Muscle layer of duodenum (tissue), 2 donors: ENCODE measurements around the gene NUDT6.

ENCODE experiments used
- H3K27ac ChIP-seq: one replicate; pipeline ENCODE4 v1.7.0; 2013; ENCODE audit warnings: mild to moderate bottlenecking, low read length
- H3K27me3 ChIP-seq: one replicate; pipeline ENCODE4 v1.7.0; 2013; ENCODE audit warnings: low read depth, mild to moderate bottlenecking, control low read depth, low read length
- H3K36me3 ChIP-seq, 2 donors: one replicate each; pipeline ENCODE4 v1.7.0; 2013; ENCODE audit warnings: low read length in 2 of 2, control low read depth in 1 of 2, mild to moderate bottlenecking in 1 of 2; ENCODE audit not compliant: insufficient read depth in 2 of 2, control insufficient read depth in 1 of 2
- H3K4me1 ChIP-seq, 2 donors: one replicate each; pipeline ENCODE4 v1.7.0; 2013; ENCODE audit warnings: low read length in 2 of 2, mild to moderate bottlenecking in 2 of 2, control low read depth in 1 of 2, moderate library complexity in 1 of 2; ENCODE audit not compliant: insufficient read depth in 2 of 2, control insufficient read depth in 1 of 2
- H3K4me3 ChIP-seq, 2 donors: one replicate each; pipeline ENCODE4 v1.7.0; 2013; ENCODE audit warnings: low read length in 2 of 2, low read depth in 1 of 2, mild to moderate bottlenecking in 1 of 2
- H3K9me3 ChIP-seq, 2 donors: one replicate each; pipeline ENCODE4 v1.7.0; 2013; ENCODE audit warnings: low read length in 2 of 2, control low read depth in 1 of 2, mild to moderate bottlenecking in 1 of 2; ENCODE audit not compliant: control insufficient read depth in 1 of 2
- donor health status: healthy.

The NUDT6 gene

DNA sequence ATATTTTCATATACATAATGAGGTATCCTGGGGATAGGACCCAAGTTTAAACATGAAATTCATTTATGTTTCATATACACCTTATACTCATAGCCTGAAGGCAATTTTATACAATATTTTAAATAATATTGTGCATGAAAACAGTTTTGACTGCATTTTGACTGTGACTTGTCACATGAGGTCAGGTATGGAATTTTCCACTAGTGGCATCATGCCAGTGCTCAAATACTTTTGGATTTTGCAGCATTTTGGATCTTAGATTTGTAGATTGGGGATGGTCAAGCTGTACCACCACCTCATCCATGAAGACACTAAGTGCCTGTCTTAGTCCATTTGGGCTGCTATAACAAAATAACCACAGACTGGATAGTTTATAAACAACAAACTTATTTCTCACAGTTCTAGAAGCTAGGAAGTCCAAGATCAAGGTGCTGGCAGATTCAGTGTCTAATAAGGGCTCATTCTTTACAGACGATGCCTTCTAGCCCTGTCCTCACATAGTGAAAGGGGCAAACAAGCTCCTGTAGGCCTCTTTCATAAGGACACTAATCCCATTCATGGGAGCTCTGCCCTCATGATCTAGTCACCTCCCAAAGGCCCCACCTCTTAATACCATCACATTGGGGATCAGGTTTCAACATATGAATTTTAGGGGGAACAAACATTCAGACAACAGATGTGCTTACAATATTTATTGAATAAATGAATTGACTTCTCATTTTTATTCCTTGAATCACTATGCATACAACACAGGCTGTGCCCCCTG lies 9.4 kb downstream of the NUDT6 start:
- Histone ChIP-seq H3K27me3 (no peaks in the 10 kb centered on the region), H3K4me3 (no peak overlapping the region), H3K27ac (no peak overlapping the region), H3K36me3 (no peaks in the 10 kb centered on the region), H3K9me3 (no peaks in the 10 kb centered on the region), H3K4me1 (no peaks in the 10 kb centered on the region)

DNA sequence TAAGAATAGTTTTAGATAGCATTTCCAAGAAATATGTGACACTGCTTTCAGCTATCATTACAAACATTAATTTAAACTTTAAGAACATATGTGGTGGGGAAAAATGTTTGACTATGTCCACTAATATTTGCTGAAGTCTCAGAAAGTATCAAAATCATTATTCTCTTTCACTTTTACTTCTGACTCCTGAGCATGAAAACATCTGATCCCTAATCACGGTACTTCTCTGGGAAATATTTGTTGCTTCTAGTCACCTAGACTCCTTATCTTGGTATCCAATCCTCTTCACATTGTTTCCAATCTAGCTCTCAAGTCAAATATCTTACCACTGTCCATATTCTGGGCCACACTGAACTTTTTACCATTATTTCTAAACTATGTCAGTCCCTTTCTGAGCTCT lies 10.8 kb downstream of the NUDT6 start:
- no peaks in the 10 kb centered on the region for H3K9me3 ChIP-seq
- H3K27me3 ChIP-seq = no peaks in the 10 kb centered on the region
- no peak overlapping the region for H3K4me3 ChIP-seq
- H3K36me3 ChIP-seq = no peaks in the 10 kb centered on the region
- H3K4me1 ChIP-seq = no peaks in the 10 kb centered on the region
- H3K27ac ChIP-seq = no peak overlapping the region

DNA sequence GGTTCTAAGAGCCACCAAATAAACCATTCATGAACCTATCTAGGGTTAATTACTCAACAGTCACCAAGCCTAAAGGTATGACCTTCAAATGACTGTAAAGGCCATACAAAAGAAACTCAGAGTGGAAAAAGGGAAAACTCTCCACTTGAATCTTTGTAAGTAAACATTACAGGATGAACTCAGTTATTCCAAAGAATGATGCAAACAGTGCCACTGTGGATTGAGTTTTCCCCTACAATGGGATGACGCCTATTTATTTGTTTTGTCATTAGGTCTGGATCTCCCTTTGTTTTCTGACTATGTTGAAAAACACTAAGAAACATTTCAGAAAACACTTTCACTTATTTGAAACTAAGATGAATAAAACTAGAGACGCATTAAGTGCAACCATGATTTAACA lies 12.7 kb downstream of the NUDT6 start:
- H3K4me1 ChIP-seq = no peaks in the 10 kb centered on the region
- no peaks in the 10 kb centered on the region for H3K9me3 ChIP-seq
- no peak overlapping the region for H3K27ac ChIP-seq
- H3K36me3 ChIP-seq = no peaks in the 10 kb centered on the region
- no peaks in the 10 kb centered on the region for H3K27me3 ChIP-seq
- H3K4me3 ChIP-seq = no peak overlapping the region

- Histone ChIP-seq H3K27me3 (no peaks in the 10 kb centered on the region), H3K9me3 (no peaks in the 10 kb centered on the region), H3K36me3 (no peaks in the 10 kb centered on the region), H3K4me1 (no peaks in the 10 kb centered on the region), H3K27ac (no peak overlapping the region), H3K4me3 (no peak overlapping the region)
These were observed 14.2 kb downstream of the NUDT6 start for GRCh38 chr4:122908223-122908622.

DNA sequence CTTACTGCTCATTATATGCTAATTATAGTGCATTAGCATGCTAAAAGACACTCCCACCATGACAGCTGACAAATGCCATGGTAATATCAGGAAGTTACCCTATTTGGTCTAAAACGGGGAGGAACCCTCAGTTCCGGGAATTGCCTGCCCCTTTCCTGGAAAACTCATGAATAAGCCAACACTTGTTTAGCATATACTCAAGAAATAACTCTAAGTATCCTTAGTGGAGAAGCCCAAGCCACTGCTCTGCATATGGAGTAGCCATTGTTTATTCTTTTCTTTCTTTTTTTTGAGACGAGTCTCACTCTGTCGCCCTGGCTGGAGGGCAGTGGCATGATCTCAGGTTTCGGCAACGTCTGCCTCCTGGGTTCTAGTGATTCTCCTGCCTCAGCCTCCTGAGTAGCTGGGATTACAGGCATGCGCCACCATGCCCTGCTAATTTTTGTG lies 15.5 kb downstream of the NUDT6 start:
- no peak overlapping the region for H3K27ac ChIP-seq
- H3K4me3 ChIP-seq = no peak overlapping the region
- no peaks in the 10 kb centered on the region for H3K9me3 ChIP-seq
- no peaks in the 10 kb centered on the region for H3K36me3 ChIP-seq
- no peaks in the 10 kb centered on the region for H3K4me1 ChIP-seq
- no peaks in the 10 kb centered on the region for H3K27me3 ChIP-seq

DNA sequence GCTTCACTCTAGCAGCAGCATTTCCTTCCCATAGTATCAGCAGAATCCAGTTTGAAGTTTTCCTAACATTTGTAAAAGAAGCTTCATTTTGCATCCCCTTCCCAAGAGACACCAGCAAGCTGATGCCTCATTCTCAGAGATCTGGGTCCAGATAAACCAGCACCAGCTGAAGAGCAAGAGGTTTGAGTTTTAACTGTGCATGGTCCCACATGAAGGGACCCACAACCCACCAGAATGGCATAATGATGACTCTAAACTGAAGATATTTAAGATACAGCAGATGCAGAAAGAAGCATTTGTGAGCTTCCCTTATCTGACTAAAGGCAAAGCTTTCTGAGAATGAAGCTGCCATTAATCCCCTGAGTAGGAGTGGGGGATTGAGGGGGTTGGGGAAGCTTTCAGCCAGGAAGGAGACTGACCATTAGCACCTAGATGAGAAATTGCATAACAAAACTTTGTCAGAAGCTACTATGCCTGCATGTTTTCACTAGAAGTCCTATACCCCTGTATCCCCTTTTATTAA lies 18.6 kb downstream of the NUDT6 start:
- no peaks in the 10 kb centered on the region for H3K27me3 ChIP-seq
- H3K4me1 ChIP-seq = no peaks in the 10 kb centered on the region
- H3K27ac ChIP-seq = no peak overlapping the region
- no peaks in the 10 kb centered on the region for H3K36me3 ChIP-seq
- H3K9me3 ChIP-seq = no peaks in the 10 kb centered on the region
- no peak overlapping the region for H3K4me3 ChIP-seq

DNA sequence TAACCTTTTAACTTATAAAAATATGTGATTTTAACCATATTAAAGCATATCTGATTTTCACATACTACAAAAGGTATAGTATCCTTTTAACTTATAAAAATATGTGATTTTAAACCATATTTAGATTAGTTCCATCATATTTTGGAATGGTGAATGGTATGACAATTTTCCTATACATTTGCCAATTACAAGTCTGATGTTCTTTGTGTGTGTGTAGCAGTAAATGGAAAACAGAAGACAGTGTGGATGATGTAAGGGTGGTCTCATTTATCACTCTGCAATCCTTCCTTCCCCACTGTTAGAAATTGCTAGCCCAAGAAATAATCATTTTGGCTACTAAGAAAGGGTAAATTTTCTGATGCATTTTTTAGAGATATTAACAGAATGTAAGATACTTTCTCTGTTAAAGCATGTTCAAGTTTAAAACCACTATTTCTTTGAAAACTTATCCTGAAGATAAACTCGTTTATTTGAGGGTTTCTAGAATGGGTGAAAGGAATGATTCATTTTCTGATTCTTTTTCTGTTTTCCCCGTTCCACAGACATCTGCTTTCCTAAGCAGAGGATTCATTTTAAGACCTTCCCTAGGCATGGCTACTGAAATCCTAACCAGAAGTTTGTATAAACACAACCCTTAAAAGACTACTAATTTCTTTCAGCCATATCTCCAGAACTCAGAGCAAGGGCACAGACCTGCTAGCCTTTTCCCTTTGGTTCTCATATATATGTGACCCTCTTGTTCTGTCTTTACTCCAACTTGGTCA lies 21.0 kb downstream of the NUDT6 start:
- Histone ChIP-seq H3K4me1 (peaks cover 0 to 4% of the 10 kb centered on the region in 2 donors), H3K36me3 (peaks cover 0 to under 1% of the 10 kb centered on the region in 2 donors), H3K27ac (no peak overlapping the region), H3K27me3 (no peaks in the 10 kb centered on the region), H3K9me3 (no peaks in the 10 kb centered on the region), H3K4me3 (no peak overlapping the region)

- no peak overlapping the region for H3K27ac ChIP-seq
- H3K4me3 ChIP-seq = no peak overlapping the region
These were observed 22.1 kb downstream of the NUDT6 start for GRCh38 chr4:122900314-122900713.

GRCh38 chr4:122899682-122900081 lies 22.7 kb downstream of the NUDT6 start:
- Histone ChIP-seq H3K27ac (no peak overlapping the region), H3K27me3 (no peaks in the 10 kb centered on the region)

More at GRCh38 chr4:122900314-122900713, 22.1 kb downstream of the NUDT6 start:
- no peaks in the 10 kb centered on the region for H3K9me3 ChIP-seq
- H3K4me1 ChIP-seq = peaks cover 0 to 4% of the 10 kb centered on the region in 2 donors
- no peaks in the 10 kb centered on the region for H3K27me3 ChIP-seq
- peaks cover 0 to 4% of the 10 kb centered on the region in 2 donors for H3K36me3 ChIP-seq

DNA sequence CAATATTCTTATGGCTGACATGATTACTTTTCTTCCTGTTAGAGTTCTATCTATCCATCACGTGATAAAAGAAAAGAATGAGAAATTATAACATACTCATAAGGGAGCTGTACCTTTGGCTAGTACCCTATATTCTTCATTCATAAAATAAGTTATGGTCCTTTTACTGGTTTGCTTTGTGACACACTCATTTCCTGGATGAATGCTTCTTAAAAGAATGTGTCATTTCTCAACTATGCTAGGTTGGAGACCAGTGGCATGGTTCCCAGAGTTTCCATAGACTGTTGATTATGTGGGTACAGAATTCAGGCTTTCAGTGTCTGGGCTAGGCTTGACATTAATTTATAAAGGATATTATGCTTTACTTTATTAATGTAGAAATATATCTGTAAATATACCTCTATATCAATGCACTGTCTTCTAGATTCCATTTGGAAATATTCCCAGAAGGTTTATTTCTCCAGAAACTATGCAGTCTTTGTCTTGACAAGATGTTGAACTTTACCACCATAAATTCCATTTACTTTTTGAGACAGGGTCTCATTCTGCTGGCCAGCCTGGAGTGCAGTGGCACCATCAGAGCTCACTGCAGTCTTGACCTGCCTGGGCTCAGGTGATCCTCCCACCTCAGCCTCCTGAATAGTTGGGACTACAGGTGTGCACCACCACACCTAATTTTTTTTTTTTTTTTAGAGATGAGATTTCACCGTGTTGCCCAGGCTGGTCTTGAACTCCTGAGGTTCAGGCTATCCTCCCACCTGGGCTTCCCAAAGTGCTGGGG lies 23.8 kb downstream of the NUDT6 start:
- Histone ChIP-seq H3K27ac (no peak overlapping the region), H3K4me1 (peaks cover 0 to 4% of the 10 kb centered on the region in 2 donors)

More at GRCh38 chr4:122899682-122900081, 22.7 kb downstream of the NUDT6 start:
- Histone ChIP-seq H3K4me3 (no peak overlapping the region), H3K9me3 (no peaks in the 10 kb centered on the region), H3K36me3 (peaks cover 0 to 4% of the 10 kb centered on the region in 2 donors), H3K4me1 (peaks cover 0 to 4% of the 10 kb centered on the region in 2 donors)

GRCh38 chr4:122896270-122896669 lies 26.1 kb downstream of the NUDT6 start:
- Histone ChIP-seq H3K9me3 (no peaks in the 10 kb centered on the region), H3K4me1 (peaks cover 0 to 4% of the 10 kb centered on the region in 2 donors), H3K4me3 (no peak overlapping the region), H3K27me3 (no peaks in the 10 kb centered on the region), H3K36me3 (peaks cover 0 to 13% of the 10 kb centered on the region in 2 donors), H3K27ac (no peak overlapping the region)

More for the DNA sequence above, 23.8 kb downstream of the NUDT6 start:
- Histone ChIP-seq H3K9me3 (no peaks in the 10 kb centered on the region), H3K36me3 (peaks cover 0 to 4% of the 10 kb centered on the region in 2 donors), H3K27me3 (no peaks in the 10 kb centered on the region), H3K4me3 (no peak overlapping the region)
